HG03045 (cell line): ENCODE data around the gene FBXO8.
"Not testable (repeated sequence)": the region's sequence is repeated elsewhere in the genome, so short reads cannot be mapped to it uniquely, and the experiment has no call there.

Experiments used
- ATAC-seq: cut with Tn5 transposase; IDR thresholded peaks from one replicate; pipeline ENCODE4 v1.9.1; 2021; ENCODE audit warnings: mild to moderate bottlenecking, moderate library complexity; ENCODE audit not compliant: unreplicated experiment

FBXO8 gene

DNA sequence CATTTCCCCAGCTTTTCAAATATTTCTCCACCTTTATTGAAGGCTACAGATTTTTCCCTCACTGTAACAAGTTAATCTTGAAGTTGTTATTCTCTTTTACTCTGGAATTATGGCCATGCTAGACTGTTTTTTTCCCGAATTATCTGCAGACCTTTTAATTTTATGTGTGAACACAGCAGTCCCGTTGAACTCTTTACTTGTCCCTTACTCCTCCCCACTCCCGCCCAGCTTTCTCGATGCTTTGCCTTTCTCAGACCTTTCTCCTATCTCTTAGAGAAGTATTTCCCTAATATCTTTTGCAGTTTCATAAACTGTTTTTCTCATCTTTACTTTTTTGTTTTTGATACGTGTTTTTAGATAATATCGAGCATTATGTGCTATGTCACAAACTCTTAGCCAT lies 1.0 kb upstream of the FBXO8 start:
- no peak for ATAC-seq

DNA sequence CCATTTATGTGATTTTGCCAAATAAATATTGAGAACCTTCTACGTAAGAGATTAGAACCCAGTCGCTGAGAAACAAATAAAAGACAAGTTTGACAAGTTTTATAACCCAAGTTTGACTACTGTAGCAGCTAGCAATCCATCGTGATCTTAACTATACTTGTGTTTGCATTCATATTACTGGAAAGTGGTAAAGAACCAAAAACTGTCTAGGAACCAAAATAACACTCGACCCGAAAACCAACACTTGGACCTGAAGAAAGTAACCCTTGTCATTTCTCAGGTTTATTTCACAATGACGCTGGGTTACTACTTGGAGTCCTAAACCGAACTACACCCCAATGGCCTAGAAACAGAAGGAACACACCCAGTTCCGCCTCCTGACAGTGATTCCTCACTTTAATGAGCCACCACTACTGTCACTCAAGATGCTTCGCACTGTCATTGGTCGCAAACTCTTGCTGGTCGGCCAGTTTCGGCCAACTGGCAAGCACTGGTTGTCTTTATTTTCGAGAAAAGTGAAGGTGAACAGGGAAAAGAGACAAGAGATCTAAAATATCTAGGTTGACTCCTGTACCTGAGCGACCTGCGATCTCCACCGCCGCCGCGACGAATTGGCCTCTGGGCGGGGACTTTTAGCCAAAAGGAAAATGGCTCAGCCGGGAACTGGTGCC lies 496 bp downstream of the FBXO8 start:
- peak; percentile 99 for ATAC-seq

DNA sequence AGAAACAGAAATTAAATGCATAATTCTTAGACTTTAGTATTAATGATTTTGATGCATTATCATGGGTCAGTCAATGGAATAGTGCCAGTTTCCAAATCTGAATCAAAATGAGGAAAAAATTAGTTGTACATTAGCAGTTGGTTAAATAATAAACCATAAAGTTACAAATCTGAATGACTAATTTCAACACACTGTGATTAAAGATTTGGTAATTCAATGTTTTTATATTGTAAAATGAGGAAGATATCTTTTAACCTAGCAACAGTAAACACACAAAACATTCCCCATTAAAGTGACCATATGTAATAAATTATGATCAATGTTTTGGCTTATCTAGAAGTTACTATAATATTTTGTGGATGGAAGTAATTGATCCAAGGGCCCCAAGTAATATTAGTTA lies 1.6 kb downstream of the FBXO8 start:
- no peak for ATAC-seq

DNA sequence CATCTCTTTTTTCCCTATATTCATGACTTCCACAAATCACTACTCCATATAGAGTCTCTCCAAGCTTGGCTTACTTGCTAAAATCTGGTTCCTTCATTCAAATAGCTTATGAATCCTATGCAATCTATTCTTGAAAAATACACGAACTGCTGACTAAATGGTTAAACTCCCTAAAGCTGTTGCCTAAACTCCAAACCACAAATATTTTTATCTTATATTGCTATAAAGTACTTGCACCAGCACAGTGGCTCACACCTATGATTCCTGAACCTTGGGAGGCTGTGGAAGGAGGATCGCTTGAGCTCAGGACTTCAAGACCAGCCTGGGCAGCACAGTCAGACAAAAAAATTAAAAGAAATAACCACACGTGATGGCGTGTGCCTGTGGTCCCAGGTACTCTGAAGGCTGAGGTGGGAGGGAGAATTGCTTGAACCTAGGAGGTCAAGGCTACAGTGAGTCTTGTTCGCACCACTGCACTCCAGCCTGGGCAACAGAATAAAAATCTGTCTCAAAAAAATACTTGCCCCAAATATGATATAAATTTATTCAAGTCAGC lies 2.2 kb downstream of the FBXO8 start:
- ATAC-seq: no peak

DNA sequence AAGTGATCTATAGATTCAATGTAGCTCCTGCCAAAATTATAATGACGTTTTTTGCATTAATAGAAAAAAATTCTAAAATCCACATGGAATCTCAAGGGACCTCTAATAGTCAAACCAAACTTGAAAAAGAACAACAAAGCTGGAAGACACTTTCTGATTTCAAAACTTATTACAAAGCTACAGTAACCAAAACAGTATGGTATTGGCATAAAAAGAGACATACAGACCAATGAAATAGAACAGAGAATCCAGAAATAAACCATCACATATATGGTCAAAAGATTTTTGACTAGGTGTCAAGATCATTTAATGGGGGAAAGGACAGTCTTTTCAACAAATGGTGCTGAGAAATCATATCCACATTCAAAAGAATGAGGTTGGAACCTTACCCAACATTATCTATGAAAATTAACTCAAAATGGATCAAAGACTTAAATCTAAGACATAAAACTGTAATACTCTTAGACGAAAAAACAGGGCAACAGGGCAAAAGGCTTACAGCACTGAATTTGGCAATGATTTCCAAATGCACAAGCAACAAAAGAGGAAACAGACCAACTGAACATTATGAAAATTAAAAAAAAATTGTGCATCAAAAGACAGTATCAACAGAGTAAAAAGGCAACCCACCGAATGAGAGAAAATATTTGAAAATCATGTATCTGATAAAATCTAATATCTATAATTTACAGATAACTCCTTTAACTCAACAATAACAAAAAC lies 3.9 kb downstream of the FBXO8 start:
- ATAC-seq: no peak

DNA sequence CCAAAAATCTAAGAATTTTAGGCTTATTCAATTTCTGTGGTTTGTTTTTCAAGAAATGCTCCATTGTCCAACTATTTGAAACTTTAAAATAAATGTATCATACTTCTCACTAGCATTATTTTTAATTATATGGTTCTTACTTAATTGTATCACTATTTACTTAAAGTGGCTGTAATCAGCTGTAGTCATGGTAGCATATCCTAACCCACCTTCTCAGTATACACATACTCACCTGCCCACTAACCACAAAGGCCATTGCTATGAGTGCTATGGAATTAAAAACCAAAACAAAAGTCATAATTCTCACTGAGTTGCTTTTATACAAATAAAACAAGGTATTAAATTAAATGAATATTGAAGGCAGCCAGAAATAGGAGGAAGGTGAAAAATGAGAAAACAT lies 5.0 kb downstream of the FBXO8 start:
- no peak for ATAC-seq

DNA sequence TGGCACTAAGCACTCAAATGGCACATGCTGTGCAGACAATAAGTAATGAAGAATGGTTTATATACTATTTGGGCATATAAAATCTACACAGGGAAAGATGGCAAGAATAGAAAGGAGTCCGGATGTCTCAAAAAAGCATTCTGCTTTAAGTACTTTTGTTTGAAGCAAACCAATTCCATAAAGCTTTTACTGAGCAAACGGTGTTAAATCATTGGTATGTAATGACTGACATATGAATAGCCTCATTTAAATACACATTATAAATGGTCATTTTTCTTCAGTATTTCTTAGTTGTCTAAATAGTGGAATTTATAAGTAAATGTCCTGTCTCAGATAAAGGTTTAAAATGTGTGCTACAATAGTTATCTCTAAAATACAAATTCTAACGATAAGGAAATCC lies 6.0 kb downstream of the FBXO8 start:
- ATAC-seq: no peak

DNA sequence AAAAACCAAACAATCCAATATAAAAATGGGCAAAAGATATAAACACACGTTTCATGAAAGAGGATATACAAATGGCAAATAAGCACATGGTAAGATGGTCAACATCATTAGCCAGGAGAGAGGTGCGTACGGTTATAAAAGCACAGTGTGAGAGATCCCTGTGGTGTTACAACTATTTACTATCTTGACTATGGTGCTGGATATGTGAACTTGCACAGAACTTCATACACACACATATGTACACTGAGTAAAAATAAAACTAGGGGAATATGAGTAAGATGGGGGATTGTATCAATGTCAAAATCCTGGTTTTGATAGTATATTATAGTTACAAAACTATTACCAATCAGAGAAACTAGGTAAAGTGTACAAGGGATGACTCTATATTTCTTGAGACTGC lies 8.4 kb downstream of the FBXO8 start:
- no peak for ATAC-seq

DNA sequence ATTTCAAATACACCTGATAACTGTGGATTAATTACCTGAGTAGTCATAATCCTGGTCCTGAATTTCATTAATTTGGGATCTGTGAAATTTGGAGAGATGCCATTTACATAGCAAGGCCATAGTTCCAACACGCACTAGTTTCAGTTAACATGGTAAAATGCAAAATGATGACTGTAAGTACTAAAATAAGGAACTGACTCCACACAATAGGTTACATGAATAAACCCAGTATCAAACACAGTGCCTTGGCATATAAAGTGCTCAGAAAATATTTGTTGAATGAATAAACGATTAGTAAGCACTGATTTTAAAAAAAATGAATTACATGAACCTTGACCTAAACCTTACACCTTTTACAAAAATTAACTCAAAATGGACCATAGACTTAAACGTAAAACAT lies 9.0 kb downstream of the FBXO8 start:
- ATAC-seq: no peak

DNA sequence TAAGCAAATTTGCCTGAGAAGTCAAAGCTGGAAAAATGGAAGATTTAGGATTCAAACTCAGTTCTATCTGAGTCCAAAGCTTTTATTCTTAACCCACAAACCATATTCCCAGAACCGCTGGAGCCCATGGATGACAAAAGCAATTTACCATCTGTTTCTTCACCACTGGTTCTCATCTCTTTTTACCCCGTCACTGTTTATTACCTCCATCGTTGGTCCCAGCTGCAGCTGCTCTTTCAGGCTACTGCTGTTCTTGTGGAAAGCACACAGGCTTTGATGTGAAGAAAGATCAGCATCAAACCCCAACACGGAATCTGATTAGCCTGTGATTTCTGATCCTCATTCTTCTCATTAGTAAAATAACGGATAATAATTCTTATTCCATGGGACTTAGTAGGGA lies 9.5 kb downstream of the FBXO8 start:
- ATAC-seq: no peak

DNA sequence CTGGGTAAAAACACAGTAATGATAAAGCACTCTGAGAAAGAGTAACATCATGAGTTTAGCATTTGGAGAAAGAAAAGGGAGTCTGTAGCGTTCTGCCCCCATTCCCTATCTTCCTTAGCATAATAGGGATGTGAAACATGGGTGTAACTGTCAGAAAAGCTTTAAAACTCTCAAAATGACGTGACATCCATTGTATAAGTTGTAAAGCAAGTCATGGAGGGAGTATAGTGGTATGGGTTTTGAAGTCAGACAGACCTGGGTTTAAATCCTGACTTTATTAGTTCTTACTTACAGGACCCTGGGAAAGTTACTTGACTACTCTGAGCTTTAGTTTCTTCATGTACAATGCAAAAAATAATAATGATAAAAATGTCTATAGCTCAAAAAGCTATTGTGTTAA lies 17.1 kb downstream of the FBXO8 start:
- ATAC-seq: no peak

DNA sequence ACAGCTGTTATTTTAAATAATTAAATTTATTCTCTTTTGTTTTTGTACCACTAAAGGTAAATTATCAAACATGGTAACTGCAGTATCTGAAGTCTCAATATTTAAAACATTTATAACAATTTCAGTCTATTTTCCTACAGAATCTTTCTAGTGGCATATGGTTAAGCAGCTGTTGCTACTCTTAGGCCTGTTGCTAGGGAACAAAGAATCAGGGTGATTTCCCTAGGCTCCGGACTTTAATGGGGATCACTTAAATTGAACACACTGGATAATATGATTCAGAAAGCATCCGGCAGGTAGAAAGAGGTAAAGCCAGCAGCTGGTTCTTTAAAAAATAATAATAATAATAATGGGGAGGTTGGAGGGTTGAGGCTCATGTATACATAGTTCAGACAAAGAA lies 17.6 kb downstream of the FBXO8 start:
- no peak for ATAC-seq

DNA sequence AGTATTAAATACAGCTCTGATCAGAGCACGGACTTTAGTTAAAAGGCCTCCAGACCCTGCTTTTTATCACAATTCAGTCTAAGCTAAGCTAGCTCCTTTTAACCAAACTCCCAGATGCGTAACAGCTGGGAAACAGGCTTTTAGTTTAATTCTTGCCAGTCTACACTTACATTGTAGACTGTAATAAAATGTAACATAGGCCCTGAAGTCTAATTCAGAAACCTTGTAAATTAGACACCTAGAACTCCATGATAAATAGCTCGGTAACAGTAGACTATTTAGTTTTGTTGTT lies 20.1 kb downstream of the FBXO8 start:
- no peak for ATAC-seq

DNA sequence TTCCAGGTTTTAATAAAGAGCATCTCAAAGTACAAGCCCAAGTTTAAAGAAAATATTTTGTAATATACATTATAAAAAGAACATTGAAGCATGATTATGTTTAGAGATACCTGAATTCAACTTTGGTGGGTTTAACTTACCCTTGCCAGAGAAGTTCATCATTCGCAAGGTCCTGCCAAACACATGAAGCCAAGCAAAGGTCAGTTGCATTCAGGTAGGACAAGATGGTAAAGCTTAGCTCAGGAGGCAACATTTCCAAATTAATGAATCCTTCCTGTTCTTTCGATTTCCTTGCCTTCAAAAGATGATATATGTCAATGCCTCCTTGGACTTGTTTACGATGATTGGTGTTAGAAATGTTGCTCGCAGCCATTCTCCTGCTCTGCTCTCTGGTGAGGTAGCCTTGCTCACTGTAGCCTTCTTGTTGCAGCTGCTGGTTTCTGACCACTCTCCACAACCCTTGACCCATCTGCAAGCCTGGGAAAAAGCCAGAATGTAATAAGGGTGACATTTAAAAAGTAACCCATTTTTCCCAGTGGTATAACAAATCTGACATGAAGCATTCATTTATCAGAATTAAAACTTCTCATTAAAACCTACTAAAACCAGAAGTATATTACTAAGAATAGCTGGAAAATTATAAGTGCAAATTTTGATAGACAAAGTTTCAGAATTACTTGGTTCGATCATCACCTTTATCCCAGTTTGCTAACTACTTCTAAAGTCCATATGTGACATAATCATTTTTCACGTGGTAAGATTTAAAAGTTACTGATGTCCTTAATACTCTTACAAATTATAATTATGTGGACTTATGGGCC lies 20.6 kb downstream of the FBXO8 start:
- no peak for ATAC-seq

DNA sequence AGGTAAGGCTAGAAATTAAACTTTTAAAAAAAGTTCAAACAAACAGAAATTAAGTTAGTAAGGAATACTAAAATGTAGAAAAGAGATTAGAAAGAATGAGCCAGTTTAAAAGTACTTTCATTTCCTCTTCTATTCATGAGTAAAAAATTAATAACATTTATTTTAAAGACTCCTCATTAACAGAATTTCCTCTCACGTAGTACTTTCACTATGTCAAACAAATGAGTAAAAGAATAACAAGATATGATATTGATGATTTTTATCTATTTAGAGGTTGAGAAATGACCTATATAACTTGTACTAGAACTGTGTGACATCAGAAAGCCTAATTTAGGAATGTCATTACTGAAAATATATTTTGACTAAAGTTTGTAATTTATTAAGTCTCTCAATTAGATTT lies 22.0 kb downstream of the FBXO8 start:
- not testable (repeated sequence) for ATAC-seq

DNA sequence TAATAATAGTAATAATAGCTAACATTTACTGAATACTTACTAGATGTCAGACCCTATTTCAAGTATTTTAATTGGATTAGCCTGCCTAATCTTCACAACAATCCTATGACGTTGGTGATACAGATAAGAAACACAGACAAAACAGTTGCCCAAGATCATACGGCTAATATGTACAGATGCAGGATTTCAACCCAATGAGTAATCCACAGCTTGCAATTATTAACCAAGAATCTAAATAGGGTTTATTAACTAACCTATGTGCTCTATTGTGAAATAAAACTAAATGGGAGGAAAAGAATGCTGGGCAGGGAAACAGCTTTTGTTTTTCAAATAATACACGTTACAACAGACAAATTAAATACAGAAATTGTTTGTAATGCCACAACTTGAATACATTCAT lies 23.4 kb downstream of the FBXO8 start:
- no peak for ATAC-seq

DNA sequence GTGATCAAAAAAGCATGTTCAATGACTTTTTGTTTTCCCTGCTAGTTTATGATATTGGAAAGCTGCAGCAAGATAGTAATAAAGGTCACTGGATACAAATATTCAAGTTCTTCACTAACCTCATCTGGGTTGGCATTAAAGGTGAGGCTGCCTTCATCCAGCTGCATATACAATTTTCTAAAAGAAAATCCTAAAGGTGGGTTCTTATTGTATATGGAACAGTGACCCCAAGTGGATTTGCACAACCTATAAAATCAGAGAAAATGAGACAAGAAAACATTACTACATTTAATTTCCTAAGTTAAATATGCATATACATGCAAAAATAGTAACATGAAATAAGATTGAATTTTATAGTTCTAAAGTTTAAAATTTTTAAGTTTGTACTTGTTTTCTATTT lies 23.9 kb downstream of the FBXO8 start:
- ATAC-seq: no peak

DNA sequence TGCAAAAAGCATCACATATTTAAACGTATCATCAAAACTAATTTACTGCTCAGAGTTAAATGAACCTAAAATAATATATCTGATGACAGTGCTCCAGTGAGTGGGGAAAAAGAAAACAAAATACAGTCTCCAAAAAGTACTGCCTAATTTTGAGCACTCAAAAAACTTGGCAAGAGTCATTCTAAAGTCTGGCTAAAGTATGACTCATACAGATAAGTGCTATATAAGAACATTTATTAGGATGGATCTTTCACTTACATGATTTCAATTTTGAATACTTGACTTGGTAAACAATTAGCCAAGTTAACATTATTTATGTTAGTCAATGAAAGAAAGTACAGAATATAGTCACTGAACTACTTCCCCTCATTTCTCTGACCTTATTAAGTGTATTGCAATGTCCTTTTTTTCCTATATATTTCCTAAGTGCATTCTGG lies 27.2 kb downstream of the FBXO8 start:
- no peak for ATAC-seq

DNA sequence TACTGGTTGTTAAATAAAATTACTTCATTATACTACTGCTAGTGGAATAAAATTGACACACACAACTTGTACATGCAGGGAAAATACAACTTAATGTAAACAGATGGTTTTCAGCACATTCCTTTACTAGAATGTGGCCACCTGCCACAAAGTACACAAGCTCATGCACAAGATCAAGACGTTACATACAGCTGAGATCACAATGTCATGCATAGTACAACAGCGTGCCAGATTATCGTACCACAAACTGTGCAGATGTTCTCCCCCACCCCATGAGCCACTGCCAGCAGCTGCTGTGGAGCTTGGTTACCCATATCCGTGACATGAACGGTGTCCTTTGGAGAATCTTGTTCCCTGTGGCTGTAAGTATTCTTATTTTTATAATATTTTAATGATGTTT lies 27.7 kb downstream of the FBXO8 start:
- ATAC-seq: no peak

DNA sequence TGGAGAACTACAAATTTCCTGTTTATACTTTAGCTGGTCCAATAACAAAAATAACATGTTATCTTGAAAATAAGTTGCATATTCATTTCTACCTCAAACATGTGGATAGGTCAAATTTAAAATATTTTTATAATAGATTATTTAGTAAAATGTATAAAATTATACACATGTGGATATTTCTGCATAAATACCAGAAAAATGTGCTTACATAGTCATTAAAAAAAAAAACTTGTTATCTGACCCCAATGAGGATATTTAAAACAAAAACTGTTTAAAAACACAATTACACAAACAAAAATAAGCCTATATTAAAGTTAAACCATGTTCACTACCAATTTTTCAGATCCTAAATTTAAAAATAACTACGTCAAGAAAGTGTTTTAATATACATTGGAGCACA lies 28.1 kb downstream of the FBXO8 start:
- no peak for ATAC-seq

DNA sequence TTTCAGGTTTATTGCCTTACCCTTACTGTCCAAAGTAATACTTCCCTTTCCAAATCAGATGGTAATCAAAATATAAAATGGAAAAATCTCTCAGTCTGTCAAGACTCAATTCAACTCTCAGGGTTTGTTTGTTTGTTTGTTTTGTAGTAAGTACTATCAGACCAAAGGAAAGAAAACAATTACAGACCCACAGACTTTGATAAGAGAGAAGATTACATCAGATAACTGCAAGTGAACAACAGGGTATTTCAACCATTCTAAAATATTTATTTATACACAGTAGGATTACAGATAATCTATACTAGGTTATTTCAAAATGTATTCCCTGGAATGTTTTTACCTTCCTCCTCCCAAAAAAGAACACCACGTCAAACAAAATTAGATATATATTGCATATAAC lies 28.9 kb downstream of the FBXO8 start:
- ATAC-seq: no peak

DNA sequence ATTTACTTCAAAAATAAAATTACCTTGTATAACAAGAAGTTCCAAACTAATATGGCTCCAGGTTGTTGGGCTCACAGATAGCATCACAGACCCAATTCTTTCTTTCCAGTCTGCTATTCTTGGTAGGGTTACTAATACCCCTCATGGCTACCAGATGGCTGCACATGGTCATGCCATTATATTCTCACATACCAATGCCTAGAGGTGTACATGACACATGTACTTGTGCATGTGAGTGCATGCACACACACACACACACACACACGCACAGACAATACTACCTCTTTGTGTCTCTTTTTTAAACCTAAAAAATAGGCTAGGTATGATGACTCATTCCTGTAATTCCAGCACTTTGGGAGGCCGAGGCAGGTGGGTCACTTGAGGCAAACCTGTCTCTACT lies 31.1 kb downstream of the FBXO8 start:
- ATAC-seq: no peak
